Putamen (tissue), 1 donor: ENCODE data around the gene FAM83C.
"Not testable (repeated sequence)": the region's sequence is repeated elsewhere in the genome, so short reads cannot be mapped to it uniquely, and the experiment has no call there.

Experiments used
- DNase-seq: peaks from one replicate; pipeline ENCODE4 v3.0.0-alpha.2; 2016; ENCODE audit warnings: low spot score

The FAM83C gene

GRCh38 chr20:35263532-35264341, 28.5 kb downstream of the FAM83C start:
- no peak for DNase-seq

- DNase-seq, result not testable (repeated sequence)
Measured at GRCh38 chr20:35262731-35263531, 29.3 kb downstream of the FAM83C start.

GRCh38 chr20:35262321-35262720, 29.9 kb downstream of the FAM83C start:
- DNase-seq, result not testable (repeated sequence)

GRCh38 chr20:35260426-35260825, 31.8 kb downstream of the FAM83C start:
- no peak for DNase-seq

GRCh38 chr20:35257175-35257909, 34.9 kb downstream of the FAM83C start:
- no peak for DNase-seq

- DNase-seq, result no peak
Measured at GRCh38 chr20:35254448-35254999, 37.7 kb downstream of the FAM83C start.

- no peak for DNase-seq
Measured at GRCh38 chr20:35253010-35253409, 39.2 kb downstream of the FAM83C start.

- not testable (repeated sequence) for DNase-seq
Measured at GRCh38 chr20:35252598-35252997, 39.6 kb downstream of the FAM83C start.

- no peak for DNase-seq
Measured at GRCh38 chr20:35252037-35252461, 40.2 kb downstream of the FAM83C start.

- no peak for DNase-seq
Measured at GRCh38 chr20:35251613-35251940, 40.6 kb downstream of the FAM83C start.

GRCh38 chr20:35248641-35249475, 43.4 kb downstream of the FAM83C start:
- DNase-seq, result no peak

- no peak for DNase-seq
Measured at GRCh38 chr20:35246723-35247122, 45.5 kb downstream of the FAM83C start.

- no peak for DNase-seq
Measured at GRCh38 chr20:35243986-35244385, 48.2 kb downstream of the FAM83C start.

- DNase-seq, result no peak
Measured at GRCh38 chr20:35243317-35243716, 48.9 kb downstream of the FAM83C start.

GRCh38 chr20:35240811-35241293, 51.4 kb downstream of the FAM83C start:
- no peak for DNase-seq

GRCh38 chr20:35240083-35240810, 52.0 kb downstream of the FAM83C start:
- no peak for DNase-seq

GRCh38 chr20:35238735-35239134, 53.5 kb downstream of the FAM83C start:
- no peak for DNase-seq

- no peak for DNase-seq
Measured at GRCh38 chr20:35238170-35238569, 54.1 kb downstream of the FAM83C start.

- no peak for DNase-seq
Measured at GRCh38 chr20:35237486-35237885, 54.7 kb downstream of the FAM83C start.

- no peak for DNase-seq
Measured at GRCh38 chr20:35235881-35236280, 56.3 kb downstream of the FAM83C start.
